Duodenal mucosa (tissue), 2 donors: Measurements from ENCODE around the gene SHBG.

Experiments
- H3K27ac ChIP-seq: one replicate; pipeline ENCODE4 v1.7.0; 2013; ENCODE audit warnings: low read depth, low read length
- H3K27me3 ChIP-seq, 2 donors: one replicate each; pipeline ENCODE4 v1.7.0; 2013; ENCODE audit warnings: low read length in 2 of 2, control low read depth in 1 of 2; ENCODE audit not compliant: insufficient read depth in 2 of 2, control insufficient read depth in 1 of 2
- H3K36me3 ChIP-seq, 2 donors: one replicate each; pipeline ENCODE4 v1.7.0; 2013; ENCODE audit warnings: low read length in 2 of 2, control low read depth in 1 of 2; ENCODE audit not compliant: insufficient read depth in 2 of 2, control insufficient read depth in 1 of 2
- H3K4me1 ChIP-seq, 2 donors: one replicate each; pipeline ENCODE4 v1.7.0; 2013; ENCODE audit warnings: low read length in 2 of 2, control low read depth in 1 of 2; ENCODE audit not compliant: insufficient read depth in 2 of 2, control insufficient read depth in 1 of 2
- H3K4me3 ChIP-seq, 2 donors: one replicate each; pipeline ENCODE4 v1.7.0; 2013; ENCODE audit warnings: low read length in 2 of 2, low read depth in 1 of 2
- H3K9ac ChIP-seq, 2 donors: one replicate each; pipeline ENCODE4 v1.7.0; 2013; ENCODE audit warnings: low read length in 2 of 2, low read depth in 1 of 2
- H3K9me3 ChIP-seq, 2 donors: one replicate each; pipeline ENCODE4 v1.7.0; 2013; ENCODE audit warnings: low read length in 2 of 2, control low read depth in 1 of 2; ENCODE audit not compliant: control insufficient read depth in 1 of 2

The SHBG gene, protein sequence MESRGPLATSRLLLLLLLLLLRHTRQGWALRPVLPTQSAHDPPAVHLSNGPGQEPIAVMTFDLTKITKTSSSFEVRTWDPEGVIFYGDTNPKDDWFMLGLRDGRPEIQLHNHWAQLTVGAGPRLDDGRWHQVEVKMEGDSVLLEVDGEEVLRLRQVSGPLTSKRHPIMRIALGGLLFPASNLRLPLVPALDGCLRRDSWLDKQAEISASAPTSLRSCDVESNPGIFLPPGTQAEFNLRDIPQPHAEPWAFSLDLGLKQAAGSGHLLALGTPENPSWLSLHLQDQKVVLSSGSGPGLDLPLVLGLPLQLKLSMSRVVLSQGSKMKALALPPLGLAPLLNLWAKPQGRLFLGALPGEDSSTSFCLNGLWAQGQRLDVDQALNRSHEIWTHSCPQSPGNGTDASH

DNA sequence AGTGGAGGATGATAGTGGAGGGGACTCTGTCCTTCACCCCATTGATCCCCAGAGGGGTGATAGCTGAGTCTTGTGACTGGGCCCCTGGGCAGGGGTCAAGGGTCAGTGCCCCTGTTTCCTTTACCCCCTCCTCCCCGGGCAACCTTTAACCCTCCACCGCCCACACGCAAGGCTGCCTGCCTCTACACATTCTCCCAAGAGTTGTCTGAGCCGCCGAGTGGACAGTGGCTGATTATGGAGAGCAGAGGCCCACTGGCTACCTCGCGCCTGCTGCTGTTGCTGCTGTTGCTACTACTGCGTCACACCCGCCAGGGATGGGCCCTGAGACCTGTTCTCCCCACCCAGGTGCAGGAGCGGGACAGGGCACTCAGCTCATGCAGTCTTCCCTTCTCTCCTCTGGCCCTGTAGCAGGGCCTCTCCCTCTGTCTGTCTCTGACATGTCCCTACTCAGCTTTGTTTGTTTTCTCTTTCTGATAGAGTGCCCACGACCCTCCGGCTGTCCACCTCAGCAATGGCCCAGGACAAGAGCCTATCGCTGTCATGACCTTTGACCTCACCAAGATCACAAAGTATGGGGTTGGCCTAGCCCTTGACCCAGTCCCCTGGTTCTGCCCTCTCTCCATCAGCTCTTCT lies at the start of gene SHBG:
SHBG (plus strand) TSS at position 197 of the 633 bp plus-strand sequence; CDS start at position 235, 38 bp downstream.
- peak within 1 kb of the TSS in 1 of 2 donors; percentile 12 for H3K9ac ChIP-seq
- H3K36me3 ChIP-seq: peaks cover 0 to 5% of the 10 kb centered on the region in 2 donors
- no peaks in the 10 kb centered on the region for H3K27me3 ChIP-seq
- H3K4me3 ChIP-seq: no peak within 1 kb of the TSS
- H3K9me3 ChIP-seq: no peaks in the 10 kb centered on the region
- H3K27ac ChIP-seq: no peak within 1 kb of the TSS
- H3K4me1 ChIP-seq: peaks cover 28 to 33% of the 10 kb centered on the region in 2 donors

- Histone ChIP-seq H3K36me3 (peaks cover 26 to 35% of the 10 kb centered on the region in 2 donors), H3K27ac (peak overlapping the region; percentile 90), H3K4me1 (peaks cover 66 to 83% of the 10 kb centered on the region in 2 donors), H3K4me3 (peak overlapping the region; percentile 83 to 88), H3K9ac (peak overlapping the region; percentile 93 to 99), H3K9me3 (no peaks in the 10 kb centered on the region), H3K27me3 (no peaks in the 10 kb centered on the region)
These were observed 49.0 kb upstream of the SHBG start for GRCh38 chr17:7580604-7581575.

- peaks cover 11 to 30% of the 10 kb centered on the region in 2 donors for H3K36me3 ChIP-seq
- peaks cover 61 to 69% of the 10 kb centered on the region in 2 donors for H3K4me1 ChIP-seq
- peak overlapping the region; percentile 88 to 98 for H3K9ac ChIP-seq
- peak overlapping the region; percentile 91 to 97 for H3K4me3 ChIP-seq
- no peaks in the 10 kb centered on the region for H3K27me3 ChIP-seq
- peak overlapping the region; percentile 97 for H3K27ac ChIP-seq
- no peaks in the 10 kb centered on the region for H3K9me3 ChIP-seq
These were observed 47.3 kb upstream of the SHBG start for GRCh38 chr17:7582396-7583252.

DNA sequence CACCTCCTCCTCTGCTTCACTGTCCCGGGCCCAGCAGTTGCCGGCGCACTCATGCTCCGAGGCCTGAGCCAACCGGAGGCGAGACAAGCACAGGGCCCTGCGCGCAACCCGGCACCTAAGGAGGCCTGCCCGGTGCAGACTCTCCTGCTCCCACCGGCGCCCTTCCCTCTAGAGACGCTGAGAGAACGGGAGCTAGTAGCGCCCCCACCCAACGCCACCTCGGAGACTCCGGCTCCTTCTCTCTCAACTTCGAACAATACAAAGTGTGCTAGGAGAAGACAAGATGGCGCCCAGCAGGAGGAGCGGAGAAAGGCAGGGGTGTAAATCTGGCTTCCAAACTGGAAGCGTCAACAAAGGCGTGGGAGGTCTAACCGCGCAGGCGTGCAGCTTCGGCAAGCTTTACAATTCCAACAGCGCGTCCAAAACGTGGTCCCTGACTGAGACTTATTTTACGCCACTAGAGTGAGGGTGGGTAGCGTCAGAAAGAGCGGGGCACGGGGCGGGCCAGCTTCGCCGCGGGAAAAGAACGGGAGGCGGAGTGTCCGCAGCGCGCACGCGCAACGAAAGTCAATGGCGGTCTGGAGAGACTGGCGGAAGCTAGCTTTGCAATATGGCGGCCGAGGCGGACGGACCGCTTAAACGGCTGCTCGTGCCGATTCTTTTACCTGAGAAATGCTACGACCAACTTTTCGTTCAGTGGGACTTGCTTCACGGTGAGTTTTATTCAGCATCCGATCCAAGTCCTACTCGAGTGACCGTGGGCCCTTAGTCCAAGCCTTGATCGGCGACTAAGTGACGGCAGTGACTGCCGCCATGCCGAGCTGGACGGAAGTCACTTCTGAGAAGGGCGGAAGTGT lies 46.5 kb upstream of the SHBG start, which contains the start of gene MPDU1:
MPDU1 (plus strand) TSS at position 600 of the 857 bp plus-strand sequence; CDS start at position 611, 11 bp downstream.
- Histone ChIP-seq H3K4me3 (peak within 1 kb of the TSS; percentile 91 to 97), H3K27me3 (no peaks in the 10 kb centered on the region), H3K9me3 (no peaks in the 10 kb centered on the region), H3K36me3 (peaks cover 6 to 31% of the 10 kb centered on the region in 2 donors), H3K9ac (peak within 1 kb of the TSS; percentile 88 to 98), H3K27ac (peak within 1 kb of the TSS; percentile 97), H3K4me1 (peaks cover 55 to 63% of the 10 kb centered on the region in 2 donors)

GRCh38 chr17:7586673-7587419 lies 43.1 kb upstream of the SHBG start:
- Histone ChIP-seq H3K36me3 (peaks cover 11 to 42% of the 10 kb centered on the region in 2 donors), H3K9ac (no peak overlapping the region), H3K27me3 (no peaks in the 10 kb centered on the region), H3K4me3 (no peak overlapping the region), H3K27ac (no peak overlapping the region), H3K4me1 (peaks cover 27 to 30% of the 10 kb centered on the region in 2 donors), H3K9me3 (no peaks in the 10 kb centered on the region)

- peaks cover 20 to 23% of the 10 kb centered on the region in 2 donors for H3K4me1 ChIP-seq
- H3K36me3 ChIP-seq: peaks cover 19 to 47% of the 10 kb centered on the region in 2 donors
- H3K27me3 ChIP-seq: no peaks in the 10 kb centered on the region
- H3K9me3 ChIP-seq: no peaks in the 10 kb centered on the region
- no peak overlapping the region for H3K27ac ChIP-seq
- no peak overlapping the region for H3K9ac ChIP-seq
- no peak overlapping the region for H3K4me3 ChIP-seq
These were observed 42.3 kb upstream of the SHBG start for GRCh38 chr17:7587420-7588151.

- peaks cover 12 to 14% of the 10 kb centered on the region in 2 donors for H3K4me1 ChIP-seq
- H3K36me3 ChIP-seq: peaks cover 29 to 58% of the 10 kb centered on the region in 2 donors
- no peak overlapping the region for H3K27ac ChIP-seq
- H3K27me3 ChIP-seq: no peaks in the 10 kb centered on the region
- H3K4me3 ChIP-seq: peak overlapping the region; percentile 17 to 22
- H3K9me3 ChIP-seq: no peaks in the 10 kb centered on the region
- no peak overlapping the region for H3K9ac ChIP-seq
These were observed 41.3 kb upstream of the SHBG start for GRCh38 chr17:7588553-7589203.
